ENCODE measurements around the gene UHMK1. TPM values are rescaled to one million over a fixed set of nuclear protein-coding genes. Genes with fewer than 3 reads are reported as not detected.
"Not testable (repeated sequence)": the region's sequence is repeated elsewhere in the genome, so short reads cannot be mapped to it uniquely, and the experiment has no call there.

Gene UHMK1
- total RNA-seq, 2 donors from 2014 or later: 19.2 to 26.0 TPM

DNA sequence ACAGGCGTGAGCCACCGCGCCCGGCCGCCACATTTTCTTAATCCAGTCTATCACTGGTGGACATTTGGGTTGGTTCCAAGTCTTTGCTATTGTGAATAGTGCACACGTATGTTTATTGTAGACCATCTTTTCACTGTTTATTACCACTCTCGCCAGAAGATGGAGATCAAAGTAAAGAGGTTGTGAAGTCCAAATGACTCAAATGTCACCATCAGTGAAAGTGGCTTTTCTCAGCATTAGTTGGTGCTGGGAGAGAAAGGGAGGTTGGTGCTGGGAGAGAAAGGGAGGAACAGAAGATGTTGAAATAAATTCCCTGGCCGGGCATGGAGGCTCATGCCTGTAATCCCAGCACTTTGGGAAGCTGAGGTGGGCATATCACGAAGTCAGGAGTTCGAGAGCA, 10.4 kb upstream of the UHMK1 start:
- H3K9me3 Mint-ChIP-seq: no peaks in the 10 kb centered on the region

DNA sequence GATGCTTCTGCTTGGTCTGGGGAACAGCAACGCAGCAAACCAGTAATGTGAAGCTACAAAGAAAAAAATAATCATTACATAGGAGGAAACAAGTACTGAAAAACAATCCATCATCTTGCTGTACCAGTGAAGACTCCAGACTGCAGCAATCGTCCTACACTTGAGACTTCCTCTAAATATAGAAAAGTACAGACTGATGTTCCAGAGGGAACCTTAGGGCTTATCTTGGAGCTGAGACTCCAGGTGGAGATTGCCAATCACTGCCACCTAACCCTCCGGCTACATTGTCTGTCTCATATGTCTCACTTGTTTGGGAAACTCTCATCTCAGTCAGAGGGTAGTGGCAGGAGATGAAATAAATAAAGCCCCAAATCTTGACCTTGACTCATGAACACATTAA, 9.4 kb upstream of the UHMK1 start:
- Histone ChIP-seq H3K27ac (ENCODE audit: low read depth, low read length) (no peak overlapping the region), H3K36me3 (ENCODE audit: control insufficient read depth, insufficient read depth, low read length) (no peaks in the 10 kb centered on the region), H3K4me3 (ENCODE audit: low read length) (no peak overlapping the region), H3K27me3 (ENCODE audit: control insufficient read depth, insufficient read depth, low read length, poor library complexity, severe bottlenecking) (no peaks in the 10 kb centered on the region), H3K9me3 (ENCODE audit: control insufficient read depth, low read length) (no peaks in the 10 kb centered on the region), H3K9ac (ENCODE audit: extremely low read depth, low read length, poor library complexity, severe bottlenecking) (no peak overlapping the region), H3K4me1 (ENCODE audit: control insufficient read depth, insufficient read depth, low read length) (no peaks in the 10 kb centered on the region)
- no peak overlapping the region for H3K27ac Mint-ChIP-seq
- H3K4me3 Mint-ChIP-seq: no peak overlapping the region
- no peaks in the 10 kb centered on the region for H3K9me3 Mint-ChIP-seq
- TF ChIP-seq, protein P1, sequence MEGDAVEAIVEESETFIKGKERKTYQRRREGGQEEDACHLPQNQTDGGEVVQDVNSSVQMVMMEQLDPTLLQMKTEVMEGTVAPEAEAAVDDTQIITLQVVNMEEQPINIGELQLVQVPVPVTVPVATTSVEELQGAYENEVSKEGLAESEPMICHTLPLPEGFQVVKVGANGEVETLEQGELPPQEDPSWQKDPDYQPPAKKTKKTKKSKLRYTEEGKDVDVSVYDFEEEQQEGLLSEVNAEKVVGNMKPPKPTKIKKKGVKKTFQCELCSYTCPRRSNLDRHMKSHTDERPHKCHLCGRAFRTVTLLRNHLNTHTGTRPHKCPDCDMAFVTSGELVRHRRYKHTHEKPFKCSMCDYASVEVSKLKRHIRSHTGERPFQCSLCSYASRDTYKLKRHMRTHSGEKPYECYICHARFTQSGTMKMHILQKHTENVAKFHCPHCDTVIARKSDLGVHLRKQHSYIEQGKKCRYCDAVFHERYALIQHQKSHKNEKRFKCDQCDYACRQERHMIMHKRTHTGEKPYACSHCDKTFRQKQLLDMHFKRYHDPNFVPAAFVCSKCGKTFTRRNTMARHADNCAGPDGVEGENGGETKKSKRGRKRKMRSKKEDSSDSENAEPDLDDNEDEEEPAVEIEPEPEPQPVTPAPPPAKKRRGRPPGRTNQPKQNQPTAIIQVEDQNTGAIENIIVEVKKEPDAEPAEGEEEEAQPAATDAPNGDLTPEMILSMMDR (conservative IDR thresholded peaks at IDR 0.05): no peak
- 86 to 100% methylated on average over 1 to 3 of the region's 3 CpGs for WGBS, 2 experiments (ENCODE audit: insufficient coverage in 1 of 2, insufficient read length in 1 of 2)
- no peaks in the 10 kb centered on the region for H3K4me1 Mint-ChIP-seq
- no peak for DNase-seq
- peaks cover 16% of the 10 kb centered on the region for H3K27me3 Mint-ChIP-seq (ENCODE audit: insufficient read depth)
- H3K36me3 Mint-ChIP-seq (ENCODE audit: low read depth): no peaks in the 10 kb centered on the region

More for the DNA sequence above, 10.4 kb upstream of the UHMK1 start:
- no peak for DNase-seq
- TF ChIP-seq, protein P1 (conservative IDR thresholded peaks at IDR 0.05): no peak
- Mint-ChIP-seq H3K36me3 (ENCODE audit: low read depth) (no peaks in the 10 kb centered on the region), H3K27me3 (ENCODE audit: insufficient read depth) (peaks cover 16% of the 10 kb centered on the region), H3K27ac (no peak overlapping the region), H3K4me1 (no peaks in the 10 kb centered on the region), H3K4me3 (no peak overlapping the region)
- Histone ChIP-seq H3K9me3 (ENCODE audit: control insufficient read depth, low read length) (no peaks in the 10 kb centered on the region), H3K4me1 (ENCODE audit: control insufficient read depth, insufficient read depth, low read length) (no peaks in the 10 kb centered on the region), H3K9ac (ENCODE audit: extremely low read depth, low read length, poor library complexity, severe bottlenecking) (no peak overlapping the region), H3K4me3 (ENCODE audit: low read length) (no peak overlapping the region), H3K27me3 (ENCODE audit: control insufficient read depth, insufficient read depth, low read length, poor library complexity, severe bottlenecking) (no peaks in the 10 kb centered on the region), H3K27ac (ENCODE audit: low read depth, low read length) (no peak overlapping the region), H3K36me3 (ENCODE audit: control insufficient read depth, insufficient read depth, low read length) (no peaks in the 10 kb centered on the region)
- WGBS, 2 experiments (ENCODE audit: insufficient coverage in 1 of 2, insufficient read length in 1 of 2): 90% methylated on average over 8 to 10 of the region's 10 CpGs

DNA sequence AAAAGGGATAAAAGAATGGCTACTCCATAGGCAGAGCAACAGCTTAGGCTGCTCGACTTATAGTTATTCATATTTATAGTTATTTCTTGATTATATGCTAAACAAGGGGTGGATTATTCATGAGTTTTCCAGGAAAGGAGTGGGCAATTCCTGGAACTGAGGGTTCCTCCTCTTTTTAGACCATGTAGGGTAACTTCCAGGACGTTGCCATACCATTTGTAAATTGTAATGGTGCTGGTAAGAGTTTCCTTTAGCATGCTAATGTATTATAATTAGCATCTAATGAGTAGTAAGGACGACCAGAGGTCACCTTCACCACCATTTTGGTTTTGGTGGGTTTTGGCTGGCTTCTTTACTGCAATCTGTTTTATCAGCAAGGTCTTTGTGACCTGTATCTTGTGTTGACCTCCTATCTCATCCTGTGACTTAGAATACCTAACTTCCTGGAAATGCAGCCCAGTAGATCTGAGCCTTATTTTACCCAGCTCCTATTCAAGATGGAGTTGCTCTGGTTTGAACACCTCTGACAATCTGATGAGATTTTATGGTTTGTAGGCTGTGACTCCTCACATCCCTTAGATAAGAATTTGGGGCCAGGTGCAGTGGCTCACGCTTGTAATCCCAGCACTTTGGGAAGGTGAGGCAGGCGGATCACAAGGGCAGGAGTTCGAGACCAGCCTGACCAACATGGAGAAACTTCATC, 1.9 kb upstream of the UHMK1 start:
- not testable (repeated sequence) for H3K27me3 ChIP-seq (ENCODE audit: control insufficient read depth, insufficient read depth, low read length, poor library complexity, severe bottlenecking); H3K9me3 ChIP-seq (ENCODE audit: control insufficient read depth, low read length); H3K27ac Mint-ChIP-seq; H3K36me3 Mint-ChIP-seq (ENCODE audit: low read depth); H3K27me3 Mint-ChIP-seq (ENCODE audit: insufficient read depth); H3K4me1 ChIP-seq (ENCODE audit: control insufficient read depth, insufficient read depth, low read length); H3K4me3 Mint-ChIP-seq; H3K9ac ChIP-seq (ENCODE audit: extremely low read depth, low read length, poor library complexity, severe bottlenecking); H3K4me3 ChIP-seq (ENCODE audit: low read length); H3K36me3 ChIP-seq (ENCODE audit: control insufficient read depth, insufficient read depth, low read length); DNase-seq; H3K27ac ChIP-seq (ENCODE audit: low read depth, low read length); H3K9me3 Mint-ChIP-seq
- WGBS, 2 experiments (ENCODE audit: insufficient coverage in 1 of 2, insufficient read length in 1 of 2): 91 to 100% methylated on average over 1 to 6 of the region's 6 CpGs
- peaks cover 21% of the 10 kb centered on the region for H3K4me1 Mint-ChIP-seq
